HG03139 (cell line): ENCODE results near the gene VIPR2.
"Not testable (repeated sequence)": the region's sequence is repeated elsewhere in the genome, so short reads cannot be mapped to it uniquely, and the experiment has no call there.

Source experiments
- ATAC-seq: cut with Tn5 transposase; IDR thresholded peaks from one replicate; pipeline ENCODE4 v1.9.1; 2021; ENCODE audit not compliant: unreplicated experiment

VIPR2 gene

GRCh38 chr7:159094023-159094740 is 50.5 kb downstream of the VIPR2 start:
- ATAC-seq: no peak

- ATAC-seq: no peak
Observed at GRCh38 chr7:159093351-159093971, 51.2 kb downstream of the VIPR2 start.

GRCh38 chr7:159092701-159093121 is 52.0 kb downstream of the VIPR2 start:
- ATAC-seq: no peak

GRCh38 chr7:159091480-159092475 is 52.9 kb downstream of the VIPR2 start:
- ATAC-seq: no peak

GRCh38 chr7:159091041-159091440 is 53.6 kb downstream of the VIPR2 start:
- no peak for ATAC-seq

GRCh38 chr7:159088016-159088865 is 56.4 kb downstream of the VIPR2 start:
- ATAC-seq: no peak

- no peak for ATAC-seq
Observed at GRCh38 chr7:159086301-159086925, 58.3 kb downstream of the VIPR2 start.

- ATAC-seq: no peak
Observed at GRCh38 chr7:159084069-159084801, 60.4 kb downstream of the VIPR2 start.

GRCh38 chr7:159083698-159084068 is 61.0 kb downstream of the VIPR2 start:
- ATAC-seq: no peak

GRCh38 chr7:159083001-159083697 is 61.5 kb downstream of the VIPR2 start:
- no peak for ATAC-seq

- not testable (repeated sequence) for ATAC-seq
Observed at GRCh38 chr7:159082075-159082474, 62.6 kb downstream of the VIPR2 start.

- ATAC-seq: no peak
Observed at GRCh38 chr7:159078911-159079270, 65.8 kb downstream of the VIPR2 start.

- no peak for ATAC-seq
Observed at GRCh38 chr7:159078193-159078910, 66.3 kb downstream of the VIPR2 start.

- ATAC-seq: no peak
Observed at GRCh38 chr7:159076333-159076732, 68.3 kb downstream of the VIPR2 start.

- no peak for ATAC-seq
Observed at GRCh38 chr7:159075563-159076238, 69.0 kb downstream of the VIPR2 start.

GRCh38 chr7:159071260-159071659 is 73.4 kb downstream of the VIPR2 start:
- ATAC-seq: no peak

GRCh38 chr7:159070431-159071148 is 74.1 kb downstream of the VIPR2 start:
- ATAC-seq: no peak
